ENCODE data around the gene IFITM2. TPM values are rescaled to one million over a fixed set of nuclear protein-coding genes. Genes with fewer than 3 reads are reported as not detected.
"Not testable (repeated sequence)": the region's sequence is repeated elsewhere in the genome, so short reads cannot be mapped to it uniquely, and the experiment has no call there.

Gene IFITM2
- polyA plus RNA-seq, 1 donor, result 189 TPM

- no peak for DNase-seq
Measured at GRCh38 chr11:280706-281485, 26.7 kb upstream of the IFITM2 start.

- no peak for DNase-seq
Measured at GRCh38 chr11:281486-282161, 26.0 kb upstream of the IFITM2 start.

DNA sequence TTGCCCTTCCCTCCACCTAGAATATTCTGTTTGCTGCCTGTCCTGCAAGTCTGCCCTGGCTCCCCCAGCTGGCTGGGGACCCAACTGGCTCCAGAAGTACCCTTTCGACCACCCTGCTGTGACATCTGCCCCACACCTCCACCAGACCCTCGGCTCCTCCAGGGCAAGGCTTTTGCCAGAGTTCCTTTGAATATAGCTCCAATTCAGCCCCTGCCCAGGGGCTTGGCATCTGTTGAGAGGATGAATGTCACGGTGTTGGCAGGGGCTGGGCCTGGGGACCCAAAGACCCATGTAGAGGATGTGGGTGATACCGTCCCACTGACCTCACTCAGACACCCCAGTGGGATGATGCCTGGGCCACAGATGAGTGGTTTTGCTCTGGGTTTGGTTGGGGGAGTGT, 25.4 kb upstream of the IFITM2 start:
- no peak for DNase-seq

DNA sequence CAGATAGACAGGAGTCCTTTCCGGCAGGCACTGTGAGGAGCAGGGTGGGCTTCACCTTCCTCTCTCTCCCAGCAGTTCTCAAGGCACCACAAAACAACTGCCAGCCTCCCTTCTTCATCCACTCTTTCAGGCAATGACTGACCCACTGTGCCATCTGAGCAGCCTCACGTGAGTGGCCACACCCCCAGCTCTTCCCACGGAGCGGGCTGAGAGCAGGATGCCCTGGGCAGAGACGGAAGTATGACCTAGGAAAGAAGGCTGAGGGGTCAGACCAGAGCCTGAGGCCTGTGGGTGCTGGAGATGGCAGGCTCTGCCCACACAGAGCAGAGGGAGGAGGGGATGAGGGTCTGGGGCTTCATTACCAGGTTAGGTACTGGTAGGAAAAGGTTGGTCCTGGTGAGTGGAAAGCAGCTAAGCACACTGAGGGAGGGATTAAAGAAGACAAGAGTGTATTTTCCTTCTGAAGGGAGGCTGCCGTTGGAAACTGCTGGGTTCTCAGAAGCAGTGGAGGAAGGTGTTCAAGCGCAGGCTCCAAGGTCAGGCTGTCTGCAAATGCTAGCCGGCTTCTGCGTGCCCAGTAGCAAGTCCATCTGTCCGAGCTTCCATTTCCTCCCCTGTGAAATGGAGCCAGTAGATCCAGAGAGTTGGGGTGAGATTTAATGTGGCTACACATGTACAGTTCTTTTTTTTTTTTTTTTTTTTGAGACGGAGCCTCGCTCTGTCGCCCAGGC, 24.8 kb upstream of the IFITM2 start:
- no peak for DNase-seq

GRCh38 chr11:283405-284104, 24.1 kb upstream of the IFITM2 start:
- no peak for DNase-seq

- no peak for DNase-seq
Measured at GRCh38 chr11:284105-285020, 23.3 kb upstream of the IFITM2 start.

- no peak for DNase-seq
Measured at GRCh38 chr11:285021-285893, 22.4 kb upstream of the IFITM2 start.

DNA sequence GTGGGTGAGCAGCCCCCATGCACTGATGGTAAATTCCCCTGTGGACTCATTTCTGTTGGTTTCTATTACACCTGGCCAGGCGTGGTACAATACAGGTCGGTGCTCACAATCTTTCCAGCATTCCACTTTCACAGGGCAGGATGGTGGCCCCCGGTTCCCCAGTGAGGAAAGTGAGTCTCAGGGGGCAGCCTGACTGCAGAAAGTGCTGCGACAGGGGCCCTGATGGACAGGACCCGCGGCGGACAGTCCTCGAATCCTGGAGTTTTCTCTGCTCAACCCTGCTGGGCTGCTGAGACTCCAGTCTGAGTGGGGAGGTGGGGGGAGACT, 21.8 kb upstream of the IFITM2 start:
- no peak for DNase-seq

DNA sequence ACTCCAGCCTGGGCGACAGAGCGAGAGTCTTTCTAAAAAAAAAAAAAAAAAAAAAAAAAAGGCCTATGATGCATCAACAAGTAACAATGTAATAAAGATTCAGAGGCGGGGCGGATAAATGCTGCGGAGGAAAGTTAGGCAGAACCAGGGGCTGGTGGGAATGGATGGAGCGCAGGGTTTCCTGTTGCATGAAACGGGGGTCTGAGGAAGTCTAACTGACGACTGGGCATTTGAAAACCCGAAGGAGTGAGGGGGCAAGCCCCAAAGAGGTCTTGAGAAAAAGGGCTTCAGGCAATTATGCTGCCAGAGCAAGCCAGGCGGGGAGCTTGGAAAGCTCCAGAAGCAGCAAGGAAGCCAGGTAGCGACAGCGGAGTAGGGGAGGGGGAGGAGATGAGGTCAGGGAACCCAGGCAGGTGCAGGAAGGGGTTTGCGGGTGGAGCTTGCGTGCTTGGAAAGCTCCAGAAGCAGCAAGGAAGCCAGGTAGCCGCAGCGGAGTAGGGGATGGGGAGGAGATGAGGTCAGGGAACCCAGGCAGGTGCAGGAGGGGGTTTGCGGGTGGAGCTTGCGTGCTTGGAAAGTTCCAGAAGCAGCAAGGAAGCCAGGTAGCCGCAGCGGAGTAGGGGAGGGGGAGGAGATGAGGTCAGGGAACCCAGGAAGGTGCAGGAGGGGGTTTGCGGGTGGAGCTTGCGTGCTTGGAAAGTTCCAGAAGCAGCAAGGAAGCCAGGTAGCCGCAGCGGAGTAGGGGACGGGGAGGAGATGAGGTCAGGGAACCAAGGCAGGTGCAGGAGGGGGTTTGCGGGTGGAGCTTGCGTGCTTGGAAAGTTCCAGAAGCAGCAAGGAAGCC, 20.4 kb upstream of the IFITM2 start:
- not testable (repeated sequence) for DNase-seq

DNA sequence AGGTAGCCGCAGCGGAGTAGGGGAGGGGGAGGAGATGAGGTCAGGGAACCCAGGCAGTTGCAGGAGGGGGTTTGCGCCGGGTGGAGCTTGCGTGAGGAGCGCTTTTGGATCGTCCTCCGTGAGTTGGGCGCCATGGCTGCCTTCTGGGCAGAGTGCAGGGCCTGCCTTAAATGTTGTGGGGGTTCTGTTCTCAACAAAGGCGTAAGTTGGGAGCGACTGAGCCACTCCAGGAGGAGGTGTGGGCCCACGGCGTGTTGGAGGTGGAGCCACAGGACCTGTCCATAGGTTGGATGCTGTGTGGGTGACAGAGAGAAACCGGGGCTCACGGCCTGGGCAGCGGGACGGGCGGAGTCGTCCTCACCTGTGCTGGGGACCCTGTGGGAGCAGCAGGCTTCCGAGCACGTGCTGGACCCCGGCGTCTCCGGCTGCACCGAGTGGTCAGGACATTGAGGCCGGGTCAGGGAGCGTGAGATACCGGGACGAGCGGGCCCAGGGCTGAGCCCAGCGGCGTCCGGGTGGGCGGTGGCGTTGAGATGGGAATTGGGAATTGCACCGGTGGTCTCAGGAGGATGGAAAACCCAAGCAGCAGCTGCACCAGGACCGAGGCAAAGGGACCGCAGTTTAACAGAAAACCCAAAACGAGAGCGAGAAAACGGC, 19.7 kb upstream of the IFITM2 start:
- no peak for DNase-seq

DNA sequence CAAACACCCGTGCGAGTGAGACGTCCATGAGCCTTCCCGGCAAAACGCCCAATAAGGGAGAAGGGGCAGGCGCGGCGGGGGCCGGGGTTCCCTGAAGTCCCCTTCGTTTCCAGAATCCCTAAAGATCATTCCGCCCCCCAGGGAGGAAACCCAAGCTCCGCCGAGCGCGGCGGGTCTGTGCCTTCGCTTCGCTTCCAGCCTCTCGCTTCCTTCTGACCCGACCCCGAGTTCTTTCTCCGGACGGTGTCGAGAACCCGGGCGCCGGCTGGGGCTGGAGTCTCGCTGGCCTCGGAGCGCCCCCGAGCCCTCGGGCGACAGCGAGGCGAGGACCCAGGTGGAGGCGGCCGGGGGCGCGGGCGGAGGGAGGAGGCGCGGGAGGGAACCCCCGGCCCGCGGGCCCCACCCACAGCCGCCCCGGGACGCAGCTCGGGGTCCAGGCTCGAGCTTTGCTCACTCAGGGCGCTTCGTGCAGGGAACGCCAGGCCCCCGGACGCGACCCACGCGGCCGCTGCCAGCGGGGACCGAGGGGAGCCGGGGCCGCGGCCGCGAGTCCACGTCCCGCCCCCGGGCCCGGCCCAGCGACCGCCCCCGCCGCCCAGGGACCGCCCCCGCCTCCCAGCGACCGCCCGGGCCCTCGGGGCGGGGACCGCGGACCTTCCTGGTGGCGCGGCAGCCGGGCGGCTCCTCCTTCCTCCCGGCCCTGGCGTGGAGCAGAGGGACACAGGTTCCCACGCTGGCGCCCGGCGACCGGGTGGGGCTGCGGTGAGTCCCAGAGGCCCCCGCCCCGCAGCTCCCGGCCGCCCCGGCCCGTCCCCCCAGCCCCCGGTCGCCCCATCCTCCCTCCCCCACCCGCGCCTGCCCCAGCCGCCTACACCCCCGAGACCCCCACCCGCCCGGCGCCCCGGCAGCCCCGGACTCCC, 18.9 kb upstream of the IFITM2 start, which contains the start of gene PGGHG:
Gene PGGHG (plus strand): TSS at position 649 of the 920 bp plus-strand sequence. CDS start 691 bp downstream, outside the sequence.
- no peak for DNase-seq

GRCh38 chr11:289398-289711, 18.3 kb upstream of the IFITM2 start:
- DNase-seq, result no peak

GRCh38 chr11:289712-290620, 17.6 kb upstream of the IFITM2 start:
- no peak for DNase-seq

GRCh38 chr11:290621-291231, 16.9 kb upstream of the IFITM2 start:
- no peak for DNase-seq

DNA sequence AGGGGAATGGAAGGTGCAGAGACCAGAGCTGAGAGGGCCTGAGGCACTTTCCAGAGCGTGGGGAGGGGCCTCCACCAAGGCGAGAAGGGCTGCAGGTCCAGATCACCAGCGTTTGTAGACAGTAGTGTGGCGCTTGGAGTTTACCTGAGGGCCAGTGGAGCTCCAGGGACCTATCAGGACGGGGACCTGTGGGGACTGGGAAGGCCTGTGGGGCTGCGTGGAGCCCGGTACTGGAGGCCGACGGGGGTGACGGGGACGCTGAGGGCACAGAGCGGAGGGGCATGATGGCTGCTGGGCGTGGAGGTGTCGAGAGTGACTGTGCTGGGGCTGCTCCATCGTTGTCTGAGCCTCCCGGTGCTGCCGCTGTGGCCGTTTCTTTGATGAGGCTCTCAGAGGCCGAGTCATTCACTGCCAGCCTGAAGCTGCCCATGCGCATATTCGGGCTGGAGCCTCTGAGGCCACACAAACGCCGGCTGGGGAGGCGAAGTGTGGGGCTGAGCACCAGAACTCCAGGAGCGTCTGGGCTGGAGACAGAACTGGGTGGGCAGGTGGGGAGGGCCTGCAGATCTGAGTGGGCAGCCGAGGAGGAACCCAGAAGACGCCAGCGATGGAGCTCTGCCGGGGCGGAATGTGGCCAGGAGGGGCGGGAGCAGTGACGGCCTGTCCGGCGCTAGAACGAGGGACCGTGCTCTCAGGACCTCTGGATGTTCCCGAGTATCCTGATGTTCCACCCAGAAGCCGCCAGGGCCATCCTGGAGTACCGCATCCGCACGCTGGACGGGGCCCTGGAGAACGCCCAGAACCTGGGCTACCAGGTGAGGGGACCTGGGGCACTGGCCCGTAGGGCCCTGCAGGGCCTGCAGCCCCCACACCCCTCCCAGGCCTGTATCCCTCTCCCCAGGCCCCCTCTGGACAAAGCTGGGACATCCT, 16.1 kb upstream of the IFITM2 start:
- DNase-seq, result no peak
